SK-N-SH (cell line): Measurements from ENCODE around the gene FCHSD2. TPM values are rescaled to one million over a fixed set of nuclear protein-coding genes. Genes with fewer than 3 reads are reported as not detected.

Source experiments
- CTCF ChIA-PET: fragments of 300-600, 350-600 bp; formaldehyde crosslinking; extraction: SDS; loops from one replicate; lab custom pipeline; 2021; lab: Yijun Ruan, JAX
- POLR2A ChIA-PET: fragments of 350-600 bp; sonication (Branson Sonifier 250); formaldehyde crosslinking; extraction: SDS; loops from one replicate; lab custom pipeline; 2020; ENCODE audit warnings: antibody characterized with exemption, inconsistent platforms; lab: Yijun Ruan, JAX
- DNase-seq: peaks from one replicate; pipeline ENCODE4 v3.0.0; 2012
- H2AFZ ChIP-seq: fragments of 200-600 bp; sonication (generic); 2 replicates; pipeline ENCODE4 v1.8.1; 2016; ENCODE audit warnings: antibody characterized with exemption, mild to moderate bottlenecking, low read depth
- H3F3A ChIP-seq: fragments of 200-600 bp; sonication (generic); replicated peaks from 2 replicates; pipeline ENCODE3; 2016; ENCODE audit warnings: antibody characterized with exemption, mild to moderate bottlenecking; ENCODE audit not compliant: insufficient read depth
- H3K27ac ChIP-seq, 2 experiments: fragments of 200-500 bp in 1 of 2; fragments of 200-600 bp in 1 of 2; sonication (Bioruptor generic) in 1 of 2; sonication (generic), shearing (Covaris generic) in 1 of 2; 2 replicates each; pipeline versions ENCODE4 v1.5.1 to v1.6.1; 2014 to 2016; ENCODE audit warnings: low read depth in 2 of 2, inconsistent platforms in 1 of 2, low read length in 1 of 2, mild to moderate bottlenecking in 1 of 2, mixed read lengths in 1 of 2
- H3K27me3 ChIP-seq: fragments of 200-600 bp; sonication (generic), shearing (Covaris generic); 2 replicates; pipeline ENCODE4 v1.6.1; 2016; ENCODE audit warnings: mixed run types; ENCODE audit not compliant: insufficient read depth
- H3K36me3 ChIP-seq, 2 experiments: fragments of 200-500 bp in 1 of 2; fragments of 200-600 bp in 1 of 2; sonication (Bioruptor generic) in 1 of 2; sonication (generic) in 1 of 2; replicated peaks in 1 of 2; 2 replicates each; pipeline versions ENCODE3 to v1.5.1; 2014 to 2016; ENCODE audit warnings: low read length in 1 of 2, mild to moderate bottlenecking in 1 of 2; ENCODE audit not compliant: insufficient read depth in 2 of 2, control insufficient read depth in 1 of 2
- H3K4me1 ChIP-seq, 2 experiments: fragments of 200-500 bp in 1 of 2; fragments of 200-600 bp in 1 of 2; sonication (Bioruptor generic) in 1 of 2; sonication (generic), shearing (Covaris generic) in 1 of 2; 2 replicates each; pipeline versions ENCODE4 v1.5.1 to v1.6.1; 2014 to 2016; ENCODE audit warnings: low read depth in 1 of 2, low read length in 1 of 2, mixed run types in 1 of 2; ENCODE audit not compliant: insufficient read depth in 2 of 2, control insufficient read depth in 1 of 2
- H3K4me2 ChIP-seq: fragments of 200-600 bp; sonication (generic), shearing (Covaris generic); 2 replicates; pipeline ENCODE4 v1.6.1; 2017; ENCODE audit warnings: mixed run types
- H3K4me3 ChIP-seq, 2 experiments: fragments of 200-500 bp in 1 of 2; fragments of 200-600 bp in 1 of 2; sonication (Bioruptor generic) in 1 of 2; sonication (generic), shearing (Covaris generic) in 1 of 2; 2 replicates each; pipeline versions ENCODE4 v1.5.1 to v1.8.1; 2014 to 2016; ENCODE audit warnings: low read depth in 2 of 2, inconsistent platforms in 1 of 2, low read length in 1 of 2, mild to moderate bottlenecking in 1 of 2, mixed read lengths in 1 of 2, moderate library complexity in 1 of 2
- H3K79me2 ChIP-seq: fragments of 200-600 bp; sonication (generic); 2 replicates; pipeline ENCODE4 v1.8.1; 2017; ENCODE audit warnings: mild to moderate bottlenecking; ENCODE audit not compliant: insufficient read depth
- H3K9ac ChIP-seq: fragments of 200-600 bp; sonication (generic); 2 replicates; pipeline ENCODE4 v1.6.1; 2017; ENCODE audit warnings: mixed run types
- H3K9me2 ChIP-seq: fragments of 200-600 bp; sonication (generic); 2 replicates; pipeline ENCODE4 v1.6.1; 2017; ENCODE audit warnings: mixed run types
- H3K9me3 ChIP-seq: fragments of 200-600 bp; sonication (generic); 2 replicates; pipeline ENCODE4 v1.6.1; 2017; ENCODE audit warnings: mixed run types, mild to moderate bottlenecking, moderate library complexity
- H4K20me1 ChIP-seq: fragments of 200-600 bp; sonication (generic); 2 replicates; pipeline ENCODE4 v1.6.1; 2017; ENCODE audit warnings: mild to moderate bottlenecking, mixed run types; ENCODE audit not compliant: insufficient read depth
- ELF1 ChIP-seq: IDR thresholded peaks from 2 replicates; pipeline ENCODE4 v1.4.0; 2012
- JUND ChIP-seq: IDR thresholded peaks from 2 replicates; pipeline ENCODE4 v1.4.0; 2012
- MEF2A ChIP-seq: IDR thresholded peaks from 2 replicates; pipeline ENCODE4 v1.4.0; 2012; ENCODE audit warnings: low read depth, borderline replicate concordance
- MXI1 ChIP-seq: IDR thresholded peaks from 2 replicates; pipeline ENCODE4 v1.6.1; 2012; ENCODE audit warnings: mild to moderate bottlenecking, low read depth, low read length, improper control_type of control experiment
- NFIC ChIP-seq: IDR thresholded peaks from 2 replicates; pipeline ENCODE4 v1.4.0; 2012; ENCODE audit warnings: borderline replicate concordance
- RAD21 ChIP-seq: IDR thresholded peaks from 2 replicates; pipeline ENCODE4 v1.6.1; 2012; ENCODE audit warnings: mild to moderate bottlenecking, low read length
- SIN3A ChIP-seq: IDR thresholded peaks from 2 replicates; pipeline ENCODE4 v1.6.1; 2012; ENCODE audit warnings: low read depth, mild to moderate bottlenecking, low read length, moderate library complexity, borderline replicate concordance
- polyA plus RNA-seq, 3 experiments: library from polyadenylated mRNA; depleted of rRNA; stranded (reverse); fragments of >200 nt; gene quantifications; 2 replicates each; pipeline ENCODE4 v1.2.3, GENCODE V29; 2012
- TF ChIP-seq, protein P1 (sequence below): IDR thresholded peaks from 2 replicates; pipeline ENCODE4 v1.6.1; 2012; ENCODE audit warnings: mild to moderate bottlenecking, low read depth, low read length, moderate library complexity
- TF ChIP-seq, protein P2 (sequence below): IDR thresholded peaks from 2 replicates; pipeline ENCODE4 v1.4.0; 2012; ENCODE audit warnings: low read depth
- TF ChIP-seq, protein P3 (sequence below): fragments of 150-350 bp; IDR thresholded peaks from 2 replicates; pipeline ENCODE4 v1.6.1; 2016; ENCODE audit warnings: mild to moderate bottlenecking, low read depth, low read length
- TF ChIP-seq, protein P4 (sequence below): IDR thresholded peaks from 2 replicates; pipeline ENCODE4; 2012

The FCHSD2 gene
- polyA plus RNA-seq, 1 of the 3 experiments (the other 2 are of a cell fraction), result 10.4 TPM

GRCh38 chr11:72953637-72954036 is 188.5 kb downstream of the FCHSD2 start (continued):
- TF ChIP-seq, protein P1, sequence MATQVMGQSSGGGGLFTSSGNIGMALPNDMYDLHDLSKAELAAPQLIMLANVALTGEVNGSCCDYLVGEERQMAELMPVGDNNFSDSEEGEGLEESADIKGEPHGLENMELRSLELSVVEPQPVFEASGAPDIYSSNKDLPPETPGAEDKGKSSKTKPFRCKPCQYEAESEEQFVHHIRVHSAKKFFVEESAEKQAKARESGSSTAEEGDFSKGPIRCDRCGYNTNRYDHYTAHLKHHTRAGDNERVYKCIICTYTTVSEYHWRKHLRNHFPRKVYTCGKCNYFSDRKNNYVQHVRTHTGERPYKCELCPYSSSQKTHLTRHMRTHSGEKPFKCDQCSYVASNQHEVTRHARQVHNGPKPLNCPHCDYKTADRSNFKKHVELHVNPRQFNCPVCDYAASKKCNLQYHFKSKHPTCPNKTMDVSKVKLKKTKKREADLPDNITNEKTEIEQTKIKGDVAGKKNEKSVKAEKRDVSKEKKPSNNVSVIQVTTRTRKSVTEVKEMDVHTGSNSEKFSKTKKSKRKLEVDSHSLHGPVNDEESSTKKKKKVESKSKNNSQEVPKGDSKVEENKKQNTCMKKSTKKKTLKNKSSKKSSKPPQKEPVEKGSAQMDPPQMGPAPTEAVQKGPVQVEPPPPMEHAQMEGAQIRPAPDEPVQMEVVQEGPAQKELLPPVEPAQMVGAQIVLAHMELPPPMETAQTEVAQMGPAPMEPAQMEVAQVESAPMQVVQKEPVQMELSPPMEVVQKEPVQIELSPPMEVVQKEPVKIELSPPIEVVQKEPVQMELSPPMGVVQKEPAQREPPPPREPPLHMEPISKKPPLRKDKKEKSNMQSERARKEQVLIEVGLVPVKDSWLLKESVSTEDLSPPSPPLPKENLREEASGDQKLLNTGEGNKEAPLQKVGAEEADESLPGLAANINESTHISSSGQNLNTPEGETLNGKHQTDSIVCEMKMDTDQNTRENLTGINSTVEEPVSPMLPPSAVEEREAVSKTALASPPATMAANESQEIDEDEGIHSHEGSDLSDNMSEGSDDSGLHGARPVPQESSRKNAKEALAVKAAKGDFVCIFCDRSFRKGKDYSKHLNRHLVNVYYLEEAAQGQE, result no peak
- TF ChIP-seq RAD21 (no peak), JUND (no peak)

DNA sequence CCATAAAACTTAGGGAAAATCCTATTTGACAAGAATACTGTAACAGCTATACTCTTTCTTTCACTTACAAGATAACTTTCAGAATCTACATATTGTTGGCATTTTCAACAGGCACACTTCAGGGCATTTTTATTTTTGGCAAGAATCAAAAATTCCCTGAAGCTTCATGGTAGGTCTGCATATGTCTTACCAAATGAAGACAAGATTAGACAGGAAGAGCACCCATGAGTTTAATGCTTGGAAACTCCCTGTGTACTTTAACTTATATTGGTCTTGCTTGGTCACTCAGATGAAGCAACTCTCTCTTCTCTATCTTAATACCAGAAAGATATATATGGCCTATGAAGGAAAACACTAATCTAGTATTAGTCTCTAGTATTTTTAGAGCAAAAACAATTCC is 190.2 kb downstream of the FCHSD2 start:
- no peaks in the 10 kb centered on the region for H3K9me2 ChIP-seq
- H3K9me3 ChIP-seq, result no peaks in the 10 kb centered on the region
- H3K9ac ChIP-seq, result no peak overlapping the region
- no peak for DNase-seq
- ChIA-PET CTCF (interaction anchor here (1.0 kb wide), 1 partner anchor 120 kb away, joined by 3 read pairs; no protein-coding TSS in a partner anchor), POLR2A (no interaction called here)
- H3K36me3 ChIP-seq, result no peaks in the 10 kb centered on the region
- 0 out of 4 replicates have a peak overlapping the region, but pooled peaks of 1 of the 2 experiments have one; percentile 14 for H3K27ac ChIP-seq
- peaks cover 0 to 16% of the 10 kb centered on the region in 2 experiments; a peak in 2 of 4 replicates for H3K4me1 ChIP-seq
- no peaks in the 10 kb centered on the region for H3K27me3 ChIP-seq
- TF ChIP-seq SIN3A (no peak), NFIC (no peak), ELF1 (no peak), RAD21 (no peak), MXI1 (no peak), MEF2A (no peak)
- TF ChIP-seq, protein P2, sequence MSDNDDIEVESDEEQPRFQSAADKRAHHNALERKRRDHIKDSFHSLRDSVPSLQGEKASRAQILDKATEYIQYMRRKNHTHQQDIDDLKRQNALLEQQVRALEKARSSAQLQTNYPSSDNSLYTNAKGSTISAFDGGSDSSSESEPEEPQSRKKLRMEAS, result no peak
- TF ChIP-seq, protein P3, sequence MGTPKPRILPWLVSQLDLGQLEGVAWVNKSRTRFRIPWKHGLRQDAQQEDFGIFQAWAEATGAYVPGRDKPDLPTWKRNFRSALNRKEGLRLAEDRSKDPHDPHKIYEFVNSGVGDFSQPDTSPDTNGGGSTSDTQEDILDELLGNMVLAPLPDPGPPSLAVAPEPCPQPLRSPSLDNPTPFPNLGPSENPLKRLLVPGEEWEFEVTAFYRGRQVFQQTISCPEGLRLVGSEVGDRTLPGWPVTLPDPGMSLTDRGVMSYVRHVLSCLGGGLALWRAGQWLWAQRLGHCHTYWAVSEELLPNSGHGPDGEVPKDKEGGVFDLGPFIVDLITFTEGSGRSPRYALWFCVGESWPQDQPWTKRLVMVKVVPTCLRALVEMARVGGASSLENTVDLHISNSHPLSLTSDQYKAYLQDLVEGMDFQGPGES, result no peak
- TF ChIP-seq, protein P4, sequence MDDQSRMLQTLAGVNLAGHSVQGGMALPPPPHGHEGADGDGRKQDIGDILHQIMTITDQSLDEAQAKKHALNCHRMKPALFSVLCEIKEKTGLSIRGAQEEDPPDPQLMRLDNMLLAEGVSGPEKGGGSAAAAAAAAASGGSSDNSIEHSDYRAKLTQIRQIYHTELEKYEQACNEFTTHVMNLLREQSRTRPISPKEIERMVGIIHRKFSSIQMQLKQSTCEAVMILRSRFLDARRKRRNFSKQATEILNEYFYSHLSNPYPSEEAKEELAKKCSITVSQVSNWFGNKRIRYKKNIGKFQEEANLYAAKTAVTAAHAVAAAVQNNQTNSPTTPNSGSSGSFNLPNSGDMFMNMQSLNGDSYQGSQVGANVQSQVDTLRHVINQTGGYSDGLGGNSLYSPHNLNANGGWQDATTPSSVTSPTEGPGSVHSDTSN, result no peak
- H3K4me2 ChIP-seq, result no peak overlapping the region
- H3K79me2 ChIP-seq, result no peaks in the 10 kb centered on the region
- no peak overlapping the region for H2AFZ ChIP-seq
- no peaks in the 10 kb centered on the region for H4K20me1 ChIP-seq
- no peak overlapping the region for H3K4me3 ChIP-seq
- H3F3A ChIP-seq, result peaks cover 5% of the 10 kb centered on the region
